Renal pelvis (tissue), 4 donors: ENCODE results near the gene GLIS2. TPM values are rescaled to one million over a fixed set of nuclear protein-coding genes. Genes with fewer than 3 reads are reported as not detected.
"Not testable (repeated sequence)": the region's sequence is repeated elsewhere in the genome, so short reads cannot be mapped to it uniquely, and the experiment has no call there.

Experiments used
- DNase-seq: peaks from one replicate; pipeline ENCODE4 v3.0.0-alpha.2; 2013
- polyA plus RNA-seq, 3 donors: library from polyadenylated mRNA; unstranded; fragments of 120-200 nt; gene quantifications; one replicate each; pipeline ENCODE4 v1.2.1, GENCODE V29; 2013; ENCODE audit not compliant: insufficient read length in 3 of 3

GLIS2 gene
- polyA plus RNA-seq, 3 donors, result 46.2 to 52.4 (median 50.6) TPM

- DNase-seq, result no peak
These were observed 17.4 kb downstream of the GLIS2 start for GRCh38 chr16:4333308-4333638.

DNA sequence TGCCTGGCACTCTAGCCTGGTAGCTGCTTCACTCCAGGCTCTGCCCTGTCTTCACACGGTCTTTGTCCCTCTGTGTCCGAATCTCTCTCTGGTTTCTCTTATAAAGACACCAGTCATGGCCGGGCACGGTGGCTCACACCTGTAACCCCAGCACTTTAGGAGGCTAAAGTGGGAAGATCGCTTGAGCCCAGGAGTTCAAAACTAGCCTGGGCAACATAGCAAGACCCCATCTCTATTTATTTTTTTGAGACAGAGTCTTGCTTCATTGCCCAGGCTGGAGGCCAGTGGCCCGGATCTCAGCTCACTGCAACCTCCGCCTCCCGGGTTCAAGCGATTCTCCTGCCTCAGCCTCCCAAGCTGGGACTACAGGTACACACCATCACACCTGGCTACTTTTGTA, 17.8 kb downstream of the GLIS2 start:
- not testable (repeated sequence) for DNase-seq

- DNase-seq, result no peak
These were observed 19.0 kb downstream of the GLIS2 start for GRCh38 chr16:4334724-4335495.

DNA sequence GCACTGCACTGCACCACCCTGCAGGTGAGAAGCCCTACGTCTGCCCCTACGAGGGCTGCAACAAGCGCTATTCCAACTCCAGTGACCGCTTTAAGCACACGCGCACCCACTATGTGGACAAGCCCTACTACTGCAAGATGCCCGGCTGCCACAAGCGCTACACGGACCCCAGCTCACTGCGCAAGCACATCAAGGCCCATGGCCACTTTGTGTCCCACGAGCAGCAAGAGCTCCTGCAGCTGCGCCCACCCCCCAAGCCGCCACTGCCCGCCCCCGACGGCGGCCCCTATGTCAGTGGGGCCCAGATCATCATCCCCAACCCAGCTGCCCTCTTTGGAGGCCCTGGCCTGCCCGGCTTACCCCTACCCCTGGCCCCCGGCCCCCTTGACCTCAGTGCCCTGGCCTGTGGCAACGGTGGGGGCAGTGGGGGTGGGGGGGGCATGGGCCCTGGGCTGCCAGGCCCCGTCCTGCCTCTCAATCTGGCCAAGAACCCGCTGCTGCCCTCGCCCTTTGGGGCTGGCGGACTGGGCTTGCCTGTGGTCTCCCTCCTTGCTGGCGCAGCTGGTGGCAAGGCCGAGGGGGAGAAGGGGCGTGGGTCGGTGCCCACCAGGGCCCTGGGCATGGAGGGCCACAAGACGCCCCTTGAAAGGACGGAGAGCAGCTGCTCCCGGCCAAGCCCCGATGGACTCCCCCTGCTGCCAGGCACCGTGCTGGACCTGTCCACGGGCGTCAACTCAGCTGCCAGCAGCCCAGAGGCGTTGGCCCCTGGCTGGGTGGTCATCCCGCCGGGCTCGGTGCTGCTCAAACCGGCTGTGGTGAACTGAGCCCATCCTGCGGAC, 21.1 kb downstream of the GLIS2 start:
- DNase-seq, result no peak

- DNase-seq, result no peak
These were observed 21.7 kb downstream of the GLIS2 start for GRCh38 chr16:4337540-4338088.

DNA sequence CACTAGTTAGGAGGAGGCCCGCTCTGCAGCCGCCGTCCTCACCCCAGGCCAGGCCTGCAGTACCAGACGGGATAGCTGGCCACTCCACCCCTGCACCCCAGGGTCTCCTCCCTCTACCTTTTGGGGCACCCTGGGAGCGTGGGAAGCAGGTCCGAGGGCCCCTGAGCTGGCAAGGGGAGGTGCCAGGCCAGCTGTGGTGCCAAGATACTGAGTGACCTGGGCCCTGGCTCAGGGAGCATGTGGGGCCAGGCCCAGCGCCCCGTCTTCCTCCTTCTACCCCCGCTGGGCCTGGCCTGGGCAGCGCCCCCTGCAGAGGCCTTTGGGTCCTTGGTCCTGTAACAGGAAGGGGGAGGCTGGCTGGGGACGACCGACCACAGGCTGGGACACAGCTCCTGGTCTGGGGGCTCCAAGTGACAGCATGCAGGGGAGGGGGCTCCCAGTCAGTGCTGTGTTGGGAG, 22.3 kb downstream of the GLIS2 start:
- no peak for DNase-seq

- no peak for DNase-seq
These were observed 22.9 kb downstream of the GLIS2 start for GRCh38 chr16:4338712-4339299.

DNA sequence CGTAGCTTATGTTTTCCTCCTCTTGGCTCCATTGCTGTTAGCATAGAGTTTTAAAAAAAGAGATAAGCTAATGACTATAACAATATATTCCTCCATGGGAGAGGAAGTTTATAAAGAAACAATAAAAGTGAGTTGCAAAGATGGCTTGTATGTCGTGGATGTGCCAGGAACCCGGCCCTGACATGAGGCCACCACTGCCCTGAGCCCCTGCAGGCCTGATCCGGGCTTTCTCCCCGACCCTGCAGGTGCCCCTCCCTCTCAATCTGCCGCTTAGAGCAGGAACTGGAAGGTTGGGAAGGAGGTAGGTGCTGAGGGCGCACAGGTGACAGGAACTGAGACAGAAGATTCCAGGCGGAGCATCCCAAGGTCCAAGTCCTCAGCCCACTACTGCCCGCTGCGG, 23.6 kb downstream of the GLIS2 start:
- DNase-seq, result no peak

- DNase-seq, result no peak
These were observed 24.0 kb downstream of the GLIS2 start for GRCh38 chr16:4339909-4340308.

- DNase-seq, result no peak
These were observed 24.6 kb downstream of the GLIS2 start for GRCh38 chr16:4340443-4340842.

DNA sequence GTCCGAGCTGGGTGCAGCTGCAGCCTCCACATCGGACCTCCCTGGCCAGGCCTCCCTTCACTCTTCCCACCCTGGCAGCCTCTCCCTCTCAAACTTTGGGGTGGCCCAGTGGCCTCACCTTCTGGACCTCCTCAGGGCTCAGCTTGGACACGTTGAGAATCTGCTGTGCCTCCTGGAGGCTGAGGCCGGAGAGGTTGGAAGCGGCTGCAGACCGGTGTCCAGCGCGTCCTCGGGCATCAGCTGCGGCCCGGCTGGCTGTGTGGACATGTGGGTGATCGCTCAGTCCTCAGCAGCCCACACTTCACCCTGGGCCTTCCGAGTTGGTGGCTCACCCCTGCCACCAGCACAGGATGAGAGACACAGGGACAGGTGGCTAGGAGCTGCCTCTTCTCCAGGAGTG, 25.4 kb downstream of the GLIS2 start:
- DNase-seq, result no peak

GRCh38 chr16:4342866-4343744, 27.2 kb downstream of the GLIS2 start:
- DNase-seq, result no peak

- DNase-seq, result not testable (repeated sequence)
These were observed 28.6 kb downstream of the GLIS2 start for GRCh38 chr16:4344300-4344982.

- DNase-seq, result no peak
These were observed 29.3 kb downstream of the GLIS2 start for GRCh38 chr16:4344983-4345835.

DNA sequence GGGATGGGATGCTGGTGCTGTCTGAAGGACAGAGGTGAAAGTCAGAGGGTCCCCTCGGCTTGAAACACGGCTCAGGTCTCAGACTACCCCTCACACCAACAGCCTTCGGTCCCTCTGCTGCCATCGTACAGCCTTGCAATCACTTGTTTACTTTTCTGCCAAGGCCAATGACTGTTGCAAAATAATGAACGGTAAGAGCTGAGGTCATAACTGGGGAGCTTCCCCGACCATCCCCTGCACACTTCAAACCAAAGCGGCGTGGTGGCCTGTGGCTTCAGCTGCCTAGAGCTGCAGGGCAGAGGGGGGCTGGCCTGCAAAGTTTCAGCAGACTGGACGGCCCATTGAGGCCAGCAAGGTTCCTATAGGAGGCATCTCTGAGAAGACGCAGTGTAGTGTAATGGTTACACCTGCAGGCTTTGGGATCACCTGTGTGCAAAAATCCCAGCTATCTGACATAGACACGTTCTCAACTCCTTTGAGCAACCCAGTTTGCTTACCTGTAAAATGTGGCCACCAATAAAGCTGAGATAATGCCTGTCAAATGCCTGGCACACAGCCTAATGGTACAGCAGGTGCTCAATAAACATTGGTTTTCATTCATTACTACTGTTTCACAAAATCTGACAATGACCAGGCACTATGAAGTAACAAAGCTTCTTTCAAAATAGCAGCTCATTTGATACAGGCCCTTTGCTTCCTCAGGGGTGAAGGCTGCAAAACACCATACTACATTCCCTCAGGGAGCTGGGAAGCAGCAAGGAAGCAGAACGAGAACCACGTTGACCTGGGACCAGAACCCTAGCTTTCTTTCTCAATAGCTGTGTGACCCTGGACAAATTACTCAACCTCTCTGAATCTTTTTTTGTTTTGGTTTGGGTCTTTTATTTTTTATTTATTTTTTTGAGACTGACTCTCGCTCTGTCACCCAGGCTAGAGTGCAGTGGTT, 30.2 kb downstream of the GLIS2 start:
- no peak for DNase-seq

- DNase-seq, result no peak
These were observed 31.1 kb downstream of the GLIS2 start for GRCh38 chr16:4347010-4347409.

DNA sequence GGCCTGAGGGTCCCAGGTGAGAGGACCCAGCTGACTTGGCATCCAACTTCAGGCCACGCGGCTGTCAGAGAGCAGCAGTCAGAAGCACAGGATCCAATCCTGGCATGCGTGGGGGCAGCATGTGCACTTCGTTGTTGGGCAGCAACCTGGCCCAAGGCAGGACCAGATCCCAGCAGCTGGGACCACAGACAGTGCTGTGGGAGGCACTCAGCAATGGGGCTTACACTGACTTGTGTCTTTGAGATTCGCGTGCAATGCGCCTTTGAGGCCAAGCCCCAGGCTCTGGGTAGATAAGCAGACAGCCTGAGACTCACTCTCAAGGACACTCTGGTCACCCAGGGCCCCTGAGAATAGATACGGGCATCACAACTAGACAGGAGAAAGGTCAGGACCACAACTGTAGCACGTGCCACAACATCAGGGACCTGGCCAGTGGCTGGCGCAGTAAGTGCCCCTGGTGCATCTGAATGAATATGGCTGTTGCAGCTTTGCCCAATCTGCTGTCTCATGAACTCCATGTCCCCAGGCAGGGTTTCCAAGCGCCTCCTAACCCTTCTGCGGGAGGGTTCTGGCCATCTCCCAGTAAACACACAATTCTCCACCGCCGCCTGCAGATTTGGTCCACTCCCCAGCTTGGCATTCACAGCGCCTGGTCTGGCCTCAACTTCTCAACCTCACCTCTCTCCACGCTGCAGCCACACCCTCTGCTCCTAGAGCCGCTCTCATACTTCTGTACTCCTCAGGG, 32.1 kb downstream of the GLIS2 start:
- DNase-seq, result no peak

DNA sequence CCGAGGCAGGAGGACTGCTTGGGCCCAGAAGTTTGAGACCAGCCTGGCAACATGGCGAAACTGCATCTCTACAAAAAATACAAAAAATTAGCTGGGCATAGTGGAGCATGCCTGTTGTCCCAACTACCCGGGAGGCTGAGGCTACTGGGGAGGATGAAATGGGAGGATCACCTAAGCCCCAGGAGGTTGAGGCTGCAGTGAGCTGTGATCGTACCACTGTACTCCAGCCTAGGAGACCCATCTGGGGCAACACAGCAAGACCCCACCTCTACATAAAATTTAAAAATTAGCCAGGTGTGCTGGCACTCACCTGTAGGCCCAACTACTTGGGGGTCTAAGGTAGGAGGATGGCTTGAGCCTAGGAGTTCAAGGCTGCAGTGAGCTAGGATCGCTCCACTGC, 33.5 kb downstream of the GLIS2 start:
- DNase-seq, result no peak
